GM23338 (cell line): ENCODE data around the gene EYA2. TPM values are rescaled to one million over a fixed set of nuclear protein-coding genes. Genes with fewer than 3 reads are reported as not detected.

Experiments
- ATAC-seq: fragments of 200-7000 bp; cut with Tn5 transposase; 3 replicates; pipeline ENCODE4 v1.9.1; 2020
- DNase-seq: peaks from one replicate; pipeline ENCODE4 v3.0.0-alpha.2; 2015; ENCODE audit warnings: low spot score
- H2AFZ ChIP-seq: fragments of 200-600 bp; sonication (generic); 2 replicates; pipeline ENCODE4 v1.8.0; 2016; ENCODE audit warnings: antibody characterized with exemption, mild to moderate bottlenecking, moderate library complexity
- H3F3A ChIP-seq: fragments of 200-600 bp; sonication (generic); replicated peaks from 2 replicates; pipeline ENCODE4 v1.8.0; 2017; ENCODE audit warnings: antibody characterized with exemption, mixed run types, low read depth
- H3K27ac ChIP-seq: fragments of 200-600 bp; sonication (generic); 2 replicates; pipeline ENCODE4 v1.6.1; 2016; ENCODE audit warnings: low read depth
- H3K27me3 ChIP-seq: fragments of 200-600 bp; sonication (generic); 2 replicates; pipeline ENCODE4 v1.8.0; 2016; ENCODE audit warnings: mild to moderate bottlenecking, mixed run types, moderate library complexity; ENCODE audit not compliant: insufficient read depth
- H3K36me3 ChIP-seq: fragments of 200-600 bp; sonication (generic); 2 replicates; pipeline ENCODE4 v1.8.0; 2016; ENCODE audit warnings: mild to moderate bottlenecking; ENCODE audit not compliant: insufficient read depth
- H3K4me1 ChIP-seq: fragments of 200-600 bp; sonication (generic); 2 replicates; pipeline ENCODE4 v1.8.0; 2016; ENCODE audit warnings: mild to moderate bottlenecking, moderate library complexity; ENCODE audit not compliant: insufficient read depth
- H3K4me2 ChIP-seq: fragments of 200-600 bp; sonication (generic); 2 replicates; pipeline ENCODE4 v1.7.1; 2017; ENCODE audit warnings: mixed run types
- H3K4me3 ChIP-seq: fragments of 200-600 bp; sonication (generic); 2 replicates; pipeline ENCODE4 v1.6.1; 2016; ENCODE audit warnings: mixed run types
- H3K79me2 ChIP-seq: fragments of 200-600 bp; sonication (generic); replicated peaks from 2 replicates; pipeline ENCODE4 v1.8.0; 2017; ENCODE audit warnings: mild to moderate bottlenecking; ENCODE audit not compliant: insufficient read depth
- H3K9me2 ChIP-seq: fragments of 200-600 bp; sonication (generic); 2 replicates; pipeline ENCODE4 v1.8.0; 2017; ENCODE audit not compliant: insufficient read depth
- H4K20me1 ChIP-seq: fragments of 200-600 bp; sonication (generic); replicated peaks from 2 replicates; pipeline ENCODE4 v1.8.0; 2017; ENCODE audit warnings: mild to moderate bottlenecking; ENCODE audit not compliant: insufficient read depth
- H3K27ac Mint-ChIP-seq: 2 replicates; pipeline ENCODE4 v1.8.0; 2020; ENCODE audit warnings: inconsistent platforms, mild to moderate bottlenecking, moderate library complexity, mixed read lengths
- H3K27me3 Mint-ChIP-seq: 3 replicates; pipeline ENCODE4 v1.8.0; 2022; ENCODE audit warnings: low read depth, mild to moderate bottlenecking, moderate library complexity, mixed read lengths, inconsistent platforms; ENCODE audit not compliant: insufficient read depth, poor library complexity
- H3K36me3 Mint-ChIP-seq: 3 replicates; pipeline ENCODE4 v1.8.0; 2021; ENCODE audit warnings: low read depth, mild to moderate bottlenecking, inconsistent platforms, moderate library complexity, mixed read lengths
- H3K4me1 Mint-ChIP-seq: 3 replicates; pipeline ENCODE4 v1.8.0; 2020; ENCODE audit warnings: mild to moderate bottlenecking, inconsistent platforms, mixed read lengths
- H3K4me3 Mint-ChIP-seq: 3 replicates; pipeline ENCODE4 v1.8.0; 2021; ENCODE audit warnings: moderate library complexity, mild to moderate bottlenecking, inconsistent platforms, mixed read lengths
- H3K9me3 Mint-ChIP-seq: 3 replicates; pipeline ENCODE4 v1.8.0; 2020; ENCODE audit warnings: moderate library complexity, mild to moderate bottlenecking, inconsistent platforms, mixed read lengths
- CREB1 ChIP-seq: fragments of 250-450 bp; sonication (Bioruptor Pico); IDR thresholded peaks from 2 replicates; pipeline ENCODE4 v1.5.0; 2020; ENCODE audit warnings: low read depth, mild to moderate bottlenecking, moderate library complexity
- CTCF ChIP-seq, 2 experiments: fragments of 200-600 bp in 1 of 2; sonication (generic) in 1 of 2; conservative IDR thresholded peaks; 2 replicates each; pipeline versions ENCODE4 v1.5.1 to v1.6.1; 2016 to 2017; ENCODE audit warnings: antibody characterized with exemption in 2 of 2, low read depth in 2 of 2, mild to moderate bottlenecking in 2 of 2, moderate library complexity in 1 of 2
- EZH2 ChIP-seq: fragments of 200-600 bp; sonication (generic); IDR thresholded peaks from one replicate; pipeline ENCODE4 v1.8.0; 2017; ENCODE audit warnings: antibody characterized with exemption, mild to moderate bottlenecking, low read depth; ENCODE audit not compliant: unreplicated experiment
- POLR2AphosphoS5 ChIP-seq: IDR thresholded peaks from 2 replicates; pipeline ENCODE4 v1.6.1; 2016; ENCODE audit warnings: antibody characterized with exemption, low read depth
- ZNF114 ChIP-seq: fragments of 250-450 bp; sonication (Bioruptor Pico); IDR thresholded peaks from 2 replicates; pipeline ENCODE4 v1.5.0; 2020; ENCODE audit warnings: mild to moderate bottlenecking, moderate library complexity
- ZNF331 ChIP-seq: fragments of 250-450 bp; sonication (Bioruptor Pico); IDR thresholded peaks from 2 replicates; pipeline ENCODE4 v1.5.0; 2020; ENCODE audit warnings: low read depth, mild to moderate bottlenecking, moderate library complexity
- polyA plus RNA-seq: library from polyadenylated mRNA; unstranded; fragments of >200 nt; fragmentation: Nextera tagmentation; extraction: Ambion mirVana; gene quantifications from 2 replicates; pipeline ENCODE4 v1.2.1, GENCODE V29; 2016
- total RNA-seq: library from RNA; depleted of rRNA; stranded (reverse); fragments of >200 nt; shearing (Covaris generic); gene quantifications from 2 replicates; pipeline ENCODE4 v1.2.3, GENCODE V29; 2014
- TF ChIP-seq, protein P1 (sequence below): IDR thresholded peaks from one replicate; pipeline ENCODE4 v1.6.1; 2018; ENCODE audit warnings: antibody characterized with exemption; ENCODE audit not compliant: unreplicated experiment
- TF ChIP-seq, protein P2 (sequence below): fragments of 250-450 bp; sonication (Bioruptor Pico); IDR thresholded peaks from 2 replicates; pipeline ENCODE4 v1.5.0; 2020; ENCODE audit warnings: mild to moderate bottlenecking, moderate library complexity

The EYA2 gene
- total and polyA plus RNA-seq, 2 experiments from 2014 or later: 0.50 to 0.56 TPM

DNA sequence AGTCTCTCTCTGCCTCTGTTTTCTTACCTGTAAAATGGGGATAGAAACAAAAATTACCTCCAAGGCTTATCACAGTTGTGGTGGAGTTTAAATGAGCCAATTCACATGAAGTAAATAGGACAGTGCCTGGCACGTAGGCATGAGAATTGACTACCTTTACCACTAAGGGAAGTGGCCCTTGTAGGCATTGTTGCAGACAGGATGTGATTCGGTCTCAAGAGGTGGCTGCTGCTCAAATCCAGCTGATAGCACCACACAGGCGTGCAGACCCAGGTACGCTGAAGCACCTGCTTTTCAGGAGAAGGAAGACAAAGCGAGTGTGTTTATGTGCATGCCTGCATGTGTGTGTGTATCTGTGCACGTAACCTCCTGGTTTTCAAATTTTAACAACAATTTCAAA is 108.6 kb downstream of the EYA2 start:
- DNase-seq: no peak
- TF ChIP-seq, protein P1, sequence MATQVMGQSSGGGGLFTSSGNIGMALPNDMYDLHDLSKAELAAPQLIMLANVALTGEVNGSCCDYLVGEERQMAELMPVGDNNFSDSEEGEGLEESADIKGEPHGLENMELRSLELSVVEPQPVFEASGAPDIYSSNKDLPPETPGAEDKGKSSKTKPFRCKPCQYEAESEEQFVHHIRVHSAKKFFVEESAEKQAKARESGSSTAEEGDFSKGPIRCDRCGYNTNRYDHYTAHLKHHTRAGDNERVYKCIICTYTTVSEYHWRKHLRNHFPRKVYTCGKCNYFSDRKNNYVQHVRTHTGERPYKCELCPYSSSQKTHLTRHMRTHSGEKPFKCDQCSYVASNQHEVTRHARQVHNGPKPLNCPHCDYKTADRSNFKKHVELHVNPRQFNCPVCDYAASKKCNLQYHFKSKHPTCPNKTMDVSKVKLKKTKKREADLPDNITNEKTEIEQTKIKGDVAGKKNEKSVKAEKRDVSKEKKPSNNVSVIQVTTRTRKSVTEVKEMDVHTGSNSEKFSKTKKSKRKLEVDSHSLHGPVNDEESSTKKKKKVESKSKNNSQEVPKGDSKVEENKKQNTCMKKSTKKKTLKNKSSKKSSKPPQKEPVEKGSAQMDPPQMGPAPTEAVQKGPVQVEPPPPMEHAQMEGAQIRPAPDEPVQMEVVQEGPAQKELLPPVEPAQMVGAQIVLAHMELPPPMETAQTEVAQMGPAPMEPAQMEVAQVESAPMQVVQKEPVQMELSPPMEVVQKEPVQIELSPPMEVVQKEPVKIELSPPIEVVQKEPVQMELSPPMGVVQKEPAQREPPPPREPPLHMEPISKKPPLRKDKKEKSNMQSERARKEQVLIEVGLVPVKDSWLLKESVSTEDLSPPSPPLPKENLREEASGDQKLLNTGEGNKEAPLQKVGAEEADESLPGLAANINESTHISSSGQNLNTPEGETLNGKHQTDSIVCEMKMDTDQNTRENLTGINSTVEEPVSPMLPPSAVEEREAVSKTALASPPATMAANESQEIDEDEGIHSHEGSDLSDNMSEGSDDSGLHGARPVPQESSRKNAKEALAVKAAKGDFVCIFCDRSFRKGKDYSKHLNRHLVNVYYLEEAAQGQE: no peak
- TF ChIP-seq EZH2: no peak
- no peak for TF ChIP-seq POLR2AphosphoS5
- TF ChIP-seq, protein P2, sequence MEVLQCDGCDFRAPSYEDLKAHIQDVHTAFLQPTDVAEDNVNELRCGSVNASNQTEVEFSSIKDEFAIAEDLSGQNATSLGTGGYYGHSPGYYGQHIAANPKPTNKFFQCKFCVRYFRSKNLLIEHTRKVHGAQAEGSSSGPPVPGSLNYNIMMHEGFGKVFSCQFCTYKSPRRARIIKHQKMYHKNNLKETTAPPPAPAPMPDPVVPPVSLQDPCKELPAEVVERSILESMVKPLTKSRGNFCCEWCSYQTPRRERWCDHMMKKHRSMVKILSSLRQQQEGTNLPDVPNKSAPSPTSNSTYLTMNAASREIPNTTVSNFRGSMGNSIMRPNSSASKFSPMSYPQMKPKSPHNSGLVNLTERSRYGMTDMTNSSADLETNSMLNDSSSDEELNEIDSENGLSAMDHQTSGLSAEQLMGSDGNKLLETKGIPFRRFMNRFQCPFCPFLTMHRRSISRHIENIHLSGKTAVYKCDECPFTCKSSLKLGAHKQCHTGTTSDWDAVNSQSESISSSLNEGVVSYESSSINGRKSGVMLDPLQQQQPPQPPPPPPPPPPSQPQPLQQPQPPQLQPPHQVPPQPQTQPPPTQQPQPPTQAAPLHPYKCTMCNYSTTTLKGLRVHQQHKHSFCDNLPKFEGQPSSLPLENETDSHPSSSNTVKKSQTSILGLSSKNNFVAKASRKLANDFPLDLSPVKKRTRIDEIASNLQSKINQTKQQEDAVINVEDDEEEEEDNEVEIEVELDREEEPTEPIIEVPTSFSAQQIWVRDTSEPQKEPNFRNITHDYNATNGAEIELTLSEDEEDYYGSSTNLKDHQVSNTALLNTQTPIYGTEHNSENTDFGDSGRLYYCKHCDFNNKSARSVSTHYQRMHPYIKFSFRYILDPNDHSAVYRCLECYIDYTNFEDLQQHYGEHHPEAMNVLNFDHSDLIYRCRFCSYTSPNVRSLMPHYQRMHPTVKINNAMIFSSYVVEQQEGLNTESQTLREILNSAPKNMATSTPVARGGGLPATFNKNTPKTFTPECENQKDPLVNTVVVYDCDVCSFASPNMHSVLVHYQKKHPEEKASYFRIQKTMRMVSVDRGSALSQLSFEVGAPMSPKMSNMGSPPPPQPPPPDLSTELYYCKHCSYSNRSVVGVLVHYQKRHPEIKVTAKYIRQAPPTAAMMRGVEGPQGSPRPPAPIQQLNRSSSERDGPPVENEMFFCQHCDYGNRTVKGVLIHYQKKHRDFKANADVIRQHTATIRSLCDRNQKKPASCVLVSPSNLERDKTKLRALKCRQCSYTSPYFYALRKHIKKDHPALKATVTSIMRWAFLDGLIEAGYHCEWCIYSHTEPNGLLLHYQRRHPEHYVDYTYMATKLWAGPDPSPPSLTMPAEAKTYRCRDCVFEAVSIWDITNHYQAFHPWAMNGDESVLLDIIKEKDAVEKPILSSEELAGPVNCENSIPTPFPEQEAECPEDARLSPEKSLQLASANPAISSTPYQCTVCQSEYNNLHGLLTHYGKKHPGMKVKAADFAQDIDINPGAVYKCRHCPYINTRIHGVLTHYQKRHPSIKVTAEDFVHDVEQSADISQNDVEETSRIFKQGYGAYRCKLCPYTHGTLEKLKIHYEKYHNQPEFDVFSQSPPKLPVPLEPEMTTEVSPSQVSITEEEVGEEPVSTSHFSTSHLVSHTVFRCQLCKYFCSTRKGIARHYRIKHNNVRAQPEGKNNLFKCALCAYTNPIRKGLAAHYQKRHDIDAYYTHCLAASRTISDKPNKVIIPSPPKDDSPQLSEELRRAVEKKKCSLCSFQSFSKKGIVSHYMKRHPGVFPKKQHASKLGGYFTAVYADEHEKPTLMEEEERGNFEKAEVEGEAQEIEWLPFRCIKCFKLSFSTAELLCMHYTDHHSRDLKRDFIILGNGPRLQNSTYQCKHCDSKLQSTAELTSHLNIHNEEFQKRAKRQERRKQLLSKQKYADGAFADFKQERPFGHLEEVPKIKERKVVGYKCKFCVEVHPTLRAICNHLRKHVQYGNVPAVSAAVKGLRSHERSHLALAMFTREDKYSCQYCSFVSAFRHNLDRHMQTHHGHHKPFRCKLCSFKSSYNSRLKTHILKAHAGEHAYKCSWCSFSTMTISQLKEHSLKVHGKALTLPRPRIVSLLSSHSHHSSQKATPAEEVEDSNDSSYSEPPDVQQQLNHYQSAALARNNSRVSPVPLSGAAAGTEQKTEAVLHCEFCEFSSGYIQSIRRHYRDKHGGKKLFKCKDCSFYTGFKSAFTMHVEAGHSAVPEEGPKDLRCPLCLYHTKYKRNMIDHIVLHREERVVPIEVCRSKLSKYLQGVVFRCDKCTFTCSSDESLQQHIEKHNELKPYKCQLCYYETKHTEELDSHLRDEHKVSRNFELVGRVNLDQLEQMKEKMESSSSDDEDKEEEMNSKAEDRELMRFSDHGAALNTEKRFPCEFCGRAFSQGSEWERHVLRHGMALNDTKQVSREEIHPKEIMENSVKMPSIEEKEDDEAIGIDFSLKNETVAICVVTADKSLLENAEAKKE (CRISPR knock-in tag): no peak
- TF ChIP-seq ZNF114 (CRISPR knock-in tag): no peak
- TF ChIP-seq ZNF331: no peak
- no peak for TF ChIP-seq CREB1
- no peak for TF ChIP-seq CTCF (conservative IDR thresholded peaks at IDR 0.05; ENCODE audit: low read depth in 2 of 2)
- Histone ChIP-seq H3K27ac (no peak overlapping the region), H3K4me1 (peaks cover 9% of the 10 kb centered on the region), H3K4me3 (no peak overlapping the region), H3K9me2 (no peaks in the 10 kb centered on the region), H3K79me2 (no peaks in the 10 kb centered on the region), H3K4me2 (no peak overlapping the region), H2AFZ (no peak overlapping the region), H3F3A (no peaks in the 10 kb centered on the region), H4K20me1 (no peaks in the 10 kb centered on the region), H3K27me3 (no peaks in the 10 kb centered on the region), H3K36me3 (no peaks in the 10 kb centered on the region)
- Mint-ChIP-seq H3K4me3 (no peak overlapping the region), H3K4me1 (peaks cover 7% of the 10 kb centered on the region), H3K27me3 (peaks cover 4% of the 10 kb centered on the region), H3K27ac (no peak overlapping the region), H3K9me3 (peaks cover 9% of the 10 kb centered on the region; the same call in 1 of the 3 replicates), H3K36me3 (no peaks in the 10 kb centered on the region; the same call in 2 of the 3 replicates)
- ATAC-seq: no peak
